HG02840 (cell line): Measurements from ENCODE around the gene TDRD12.
"Not testable (repeated sequence)": the region's sequence is repeated elsewhere in the genome, so short reads cannot be mapped to it uniquely, and the experiment has no call there.

Source experiments
- ATAC-seq: cut with Tn5 transposase; IDR thresholded peaks from one replicate; pipeline ENCODE4 v1.9.1; 2021; ENCODE audit warnings: mild to moderate bottlenecking, moderate library complexity, moderate number of reproducible peaks; ENCODE audit not compliant: unreplicated experiment, low FRiP score

The TDRD12 gene

DNA sequence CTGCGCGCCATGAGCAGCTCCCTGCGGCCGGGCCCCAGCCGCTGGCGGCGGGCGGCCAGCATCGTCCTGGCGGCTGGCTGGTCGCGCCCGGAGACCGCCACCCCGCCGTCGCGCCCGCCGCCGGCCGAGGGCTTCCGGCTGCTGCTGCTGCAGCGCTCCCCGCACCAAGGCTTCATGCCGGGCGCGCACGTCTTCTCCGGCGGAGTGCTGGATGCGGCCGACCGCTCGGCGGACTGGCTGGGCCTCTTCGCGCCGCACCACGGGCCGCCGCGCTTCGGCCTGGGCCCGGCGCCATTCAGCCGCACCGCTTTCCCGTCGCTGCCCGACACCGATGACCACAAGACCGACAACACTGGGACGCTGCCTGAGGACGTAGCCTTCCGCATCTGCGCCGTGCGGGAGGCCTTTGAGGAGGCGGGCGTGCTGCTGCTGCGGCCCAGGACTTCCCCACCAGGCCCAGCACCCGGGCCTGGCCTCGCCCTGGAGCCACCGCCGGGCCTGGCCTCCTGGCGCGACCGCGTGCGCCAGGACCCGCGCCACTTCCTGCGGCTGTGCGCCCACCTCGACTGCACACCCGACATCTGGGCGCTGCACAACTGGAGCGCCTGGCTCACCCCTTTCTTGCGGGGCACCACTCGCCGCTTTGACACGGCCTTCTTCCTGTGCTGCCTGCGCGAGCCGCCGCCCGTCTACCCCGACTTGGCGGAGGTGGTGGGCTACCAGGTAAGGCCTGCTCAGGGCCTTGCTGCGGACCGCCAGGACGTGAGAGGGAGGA, 27.4 kb upstream of the TDRD12 start:
- peak; percentile 56 for ATAC-seq

DNA sequence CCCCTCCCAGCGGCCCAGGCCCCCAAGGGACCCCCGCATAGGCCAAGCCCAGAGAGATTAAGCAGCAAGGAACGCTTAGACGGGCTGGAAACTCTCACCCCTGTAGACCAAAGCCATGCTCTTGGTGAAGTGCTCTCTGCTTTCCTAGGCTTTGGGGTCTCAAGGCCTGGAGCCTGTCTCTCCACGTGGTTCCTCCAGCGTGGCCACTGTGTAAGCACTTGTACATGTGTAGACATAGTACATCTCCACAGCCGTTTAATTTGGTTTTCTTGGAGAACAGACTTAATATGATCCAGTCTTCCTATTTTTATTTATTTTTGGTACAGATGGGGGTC, 26.9 kb upstream of the TDRD12 start:
- no peak for ATAC-seq

- ATAC-seq = not testable (repeated sequence)
These were observed 26.1 kb upstream of the TDRD12 start for GRCh38 chr19:32693151-32694108.

GRCh38 chr19:32694316-32694715, 25.3 kb upstream of the TDRD12 start:
- not testable (repeated sequence) for ATAC-seq

- ATAC-seq = not testable (repeated sequence)
These were observed 24.7 kb upstream of the TDRD12 start for GRCh38 chr19:32694851-32695250.

GRCh38 chr19:32695506-32695905, 24.1 kb upstream of the TDRD12 start:
- ATAC-seq = not testable (repeated sequence)

- ATAC-seq = not testable (repeated sequence)
These were observed 22.8 kb upstream of the TDRD12 start for GRCh38 chr19:32696771-32697170.

DNA sequence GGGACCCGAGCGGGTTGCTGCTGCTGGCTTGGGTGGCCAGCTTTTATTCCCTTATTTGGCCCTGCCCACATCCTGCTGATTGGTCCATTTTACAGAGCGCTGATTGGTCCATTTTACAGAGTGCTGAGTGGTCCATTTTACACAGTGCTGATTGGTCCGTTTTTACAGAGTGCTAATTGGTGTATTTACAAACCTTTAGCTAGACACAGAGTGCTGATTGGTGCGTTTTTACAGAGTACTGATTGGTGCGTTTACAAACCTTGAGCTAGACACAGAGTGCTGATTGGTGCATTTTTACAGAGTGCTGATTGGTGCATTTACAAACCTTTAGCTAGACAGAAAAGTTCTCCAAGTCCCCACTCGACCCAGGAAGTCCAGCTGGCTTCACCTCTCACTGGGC, 19.4 kb upstream of the TDRD12 start:
- ATAC-seq = not testable (repeated sequence)

- ATAC-seq = no peak
These were observed 17.6 kb upstream of the TDRD12 start for GRCh38 chr19:32702010-32702409.

- ATAC-seq = not testable (repeated sequence)
These were observed 15.6 kb upstream of the TDRD12 start for GRCh38 chr19:32704006-32704405.

DNA sequence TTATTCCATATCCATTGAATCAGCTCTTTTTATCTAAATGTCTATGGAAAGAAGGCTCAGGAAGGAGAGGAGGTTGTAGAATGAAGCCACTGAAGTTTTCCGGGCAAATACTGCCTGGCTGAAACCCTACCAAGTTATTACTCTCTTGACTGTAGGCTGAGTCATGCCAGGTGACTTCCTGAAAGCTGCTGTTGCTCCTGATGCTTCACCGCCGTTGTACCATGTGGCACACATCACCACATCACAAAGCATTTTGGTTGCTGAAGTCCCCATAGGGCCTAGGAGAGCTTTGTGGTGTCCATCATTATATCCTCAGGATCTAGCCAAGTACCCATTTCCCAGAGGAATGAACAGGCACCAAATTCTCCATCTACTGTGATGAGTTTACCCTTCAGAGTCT, 11.1 kb upstream of the TDRD12 start:
- no peak for ATAC-seq

DNA sequence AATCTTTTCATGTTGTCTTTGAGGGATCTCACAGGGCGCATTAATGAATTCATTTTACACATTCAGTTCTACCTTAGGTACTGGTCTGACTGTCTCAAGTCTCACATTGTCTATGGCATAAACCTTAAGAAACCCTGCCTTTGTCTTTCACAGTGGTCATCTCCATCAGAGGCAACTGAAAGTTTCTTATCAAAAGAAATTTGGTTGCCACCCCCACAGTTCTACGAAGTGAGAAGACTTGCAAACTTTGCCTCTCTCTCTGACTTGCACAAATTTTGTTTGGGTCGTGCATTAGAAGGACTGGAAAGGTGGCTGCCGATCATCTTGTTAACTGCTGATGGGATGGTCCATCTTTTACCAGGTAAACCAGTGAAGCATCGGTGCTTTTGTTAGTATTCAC, 10.5 kb upstream of the TDRD12 start:
- no peak for ATAC-seq

GRCh38 chr19:32711747-32712146, 7.8 kb upstream of the TDRD12 start:
- ATAC-seq = no peak

GRCh38 chr19:32716203-32716602, 3.4 kb upstream of the TDRD12 start:
- ATAC-seq = not testable (repeated sequence)

DNA sequence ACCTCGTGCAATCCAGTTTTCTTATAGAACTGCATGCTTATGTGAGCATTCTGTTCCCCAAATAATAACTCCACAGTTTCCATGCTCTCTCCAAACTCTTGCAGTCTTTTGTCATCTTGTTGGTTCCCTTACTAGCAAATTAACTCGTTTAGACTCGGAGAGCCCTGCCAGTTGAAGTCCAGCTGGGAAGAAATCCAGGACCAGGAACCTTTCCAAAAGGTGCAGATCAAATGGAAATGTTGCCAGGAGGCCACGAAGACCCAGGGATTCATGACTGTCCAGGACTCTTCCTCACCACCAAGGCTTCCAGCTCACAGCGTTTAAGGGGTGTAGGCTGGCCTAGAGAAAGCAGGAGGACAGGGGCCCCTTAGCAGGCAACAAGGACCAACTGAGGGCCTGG, 2.1 kb upstream of the TDRD12 start:
- ATAC-seq = no peak

DNA sequence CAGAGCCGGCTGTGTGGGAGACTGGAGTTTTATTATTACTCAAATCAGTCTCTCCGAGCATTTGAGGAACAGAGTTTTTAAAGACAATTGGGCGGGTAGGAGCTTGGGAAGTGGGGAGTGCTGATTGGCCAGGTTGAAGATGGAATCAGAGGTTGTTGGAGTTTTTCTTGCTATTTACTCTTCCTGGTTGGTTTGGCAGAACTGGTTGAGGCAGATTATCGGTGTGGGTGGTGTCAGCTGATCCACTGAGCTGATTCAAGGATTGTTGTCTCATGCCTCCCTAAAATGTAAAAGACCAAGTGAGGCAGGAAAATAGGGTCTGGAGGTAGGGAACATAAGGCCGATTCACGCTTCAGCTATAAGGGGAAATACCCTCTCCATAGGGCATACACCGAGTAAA, 1.3 kb upstream of the TDRD12 start:
- ATAC-seq = no peak

DNA sequence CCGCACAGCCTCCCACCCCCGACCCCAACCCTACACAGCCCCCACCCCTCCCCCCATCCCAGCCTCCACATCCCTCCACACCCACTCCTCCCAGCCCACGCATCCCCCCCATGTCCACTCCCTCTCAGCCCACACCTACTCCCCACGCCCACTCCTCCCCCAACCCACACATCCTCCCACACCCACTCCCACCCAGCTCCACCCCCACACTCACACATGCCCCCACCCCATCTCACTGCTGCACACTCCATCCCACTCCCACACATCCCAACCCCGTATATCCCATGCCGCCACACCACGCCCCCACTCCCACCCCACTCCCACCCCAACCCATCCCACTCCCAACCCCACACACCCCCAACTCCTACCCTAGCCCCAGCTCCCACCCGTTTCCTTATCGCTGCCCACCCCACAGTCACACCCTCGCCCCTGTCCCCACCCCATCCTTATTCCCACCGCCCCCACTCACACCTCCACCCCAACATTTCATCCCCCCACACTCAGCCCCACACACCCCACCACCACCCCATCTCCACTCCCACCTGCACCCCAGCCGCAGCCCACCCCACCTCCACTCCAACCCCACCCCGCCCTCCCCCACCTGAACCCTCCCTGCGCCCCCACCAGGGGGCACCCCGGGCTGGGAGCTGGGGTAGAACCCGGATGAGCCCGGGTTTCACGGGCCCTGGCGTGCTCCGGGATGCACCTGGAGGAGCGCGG, 809 bp downstream of the TDRD12 start:
- ATAC-seq = no peak

DNA sequence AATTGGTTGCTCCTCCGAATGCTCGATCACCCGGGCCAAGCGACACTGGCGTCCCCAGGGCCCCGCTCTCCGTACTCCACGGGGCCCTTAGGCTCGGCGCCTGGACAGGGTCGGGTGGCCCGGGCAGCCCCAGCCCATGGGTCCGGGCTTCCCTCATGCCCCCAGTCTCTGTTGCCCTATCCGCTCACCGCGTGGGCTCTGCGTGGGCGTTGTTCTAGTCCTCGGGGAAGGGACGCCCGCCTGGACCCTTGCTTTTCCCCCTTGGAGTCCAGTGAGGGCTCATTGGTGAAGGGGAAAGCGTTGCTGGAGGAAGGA, 1.3 kb downstream of the TDRD12 start:
- ATAC-seq = no peak

- no peak for ATAC-seq
These were observed 16.4 kb downstream of the TDRD12 start for GRCh38 chr19:32735936-32736335.

GRCh38 chr19:32743021-32743420, 23.5 kb downstream of the TDRD12 start:
- no peak for ATAC-seq

DNA sequence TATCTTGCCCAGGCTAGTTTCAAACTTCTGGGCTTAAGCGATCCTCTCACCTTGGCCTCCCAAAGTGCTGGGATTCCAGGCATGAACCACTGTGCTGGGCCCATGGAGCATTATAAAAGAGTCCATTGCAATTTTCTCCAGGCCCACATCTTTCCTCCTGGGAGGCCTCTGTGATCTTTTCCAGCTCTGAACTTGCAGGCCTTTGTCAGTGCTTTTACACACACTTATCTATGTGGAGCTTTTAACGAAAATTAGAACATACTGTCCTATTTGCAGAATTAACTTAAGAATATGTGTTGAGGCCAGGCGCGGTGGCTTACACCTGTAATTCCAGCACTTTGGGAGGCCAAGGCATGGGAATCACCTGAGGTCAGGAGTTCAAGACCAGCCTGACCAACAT, 23.9 kb downstream of the TDRD12 start:
- ATAC-seq = no peak
